NCI-H2081 treated with DMSO at 0.1 percent for 48 hours (cell line): Measurements from ENCODE around the gene UGGT2.
"Not testable (repeated sequence)": the region's sequence is repeated elsewhere in the genome, so short reads cannot be mapped to it uniquely, and the experiment has no call there.

ENCODE experiments used
- DNase-seq: peaks from one replicate; lab custom pipeline; 2025; lab: John Stamatoyannopoulos, UW

Gene UGGT2

DNA sequence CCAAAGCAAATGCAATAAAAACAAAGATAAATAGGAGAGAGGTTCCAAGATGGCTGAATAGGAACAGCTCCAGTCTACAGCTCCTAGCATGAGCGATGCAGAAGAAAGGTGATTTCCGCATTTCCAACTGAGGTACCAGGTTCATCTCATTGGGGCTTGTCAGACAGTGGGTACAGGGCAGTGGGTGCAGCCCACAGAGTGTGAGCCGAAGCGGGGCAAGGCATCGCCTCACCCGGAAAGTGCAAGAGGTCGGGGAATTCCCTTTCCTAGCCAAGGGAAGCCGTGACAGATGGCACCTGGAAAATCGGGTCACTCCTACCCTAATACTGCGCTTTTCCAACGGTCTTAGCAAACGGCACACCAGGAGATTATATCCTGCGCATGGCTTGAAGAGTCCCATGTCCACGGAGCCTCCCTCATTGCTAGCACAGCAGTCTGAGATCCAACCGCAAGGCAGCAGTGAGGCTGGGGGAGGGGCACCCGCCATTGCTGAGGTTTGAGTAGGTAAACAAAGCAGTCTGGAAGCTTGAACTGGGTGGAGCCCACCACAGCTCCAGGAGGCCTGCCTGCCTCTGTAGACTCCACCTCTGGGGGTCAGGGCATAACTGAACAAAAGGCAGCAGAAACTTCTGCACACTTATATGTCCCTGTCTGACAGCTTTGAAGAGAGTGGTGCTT lies 6.6 kb downstream of the UGGT2 start:
- not testable (repeated sequence) for DNase-seq

DNA sequence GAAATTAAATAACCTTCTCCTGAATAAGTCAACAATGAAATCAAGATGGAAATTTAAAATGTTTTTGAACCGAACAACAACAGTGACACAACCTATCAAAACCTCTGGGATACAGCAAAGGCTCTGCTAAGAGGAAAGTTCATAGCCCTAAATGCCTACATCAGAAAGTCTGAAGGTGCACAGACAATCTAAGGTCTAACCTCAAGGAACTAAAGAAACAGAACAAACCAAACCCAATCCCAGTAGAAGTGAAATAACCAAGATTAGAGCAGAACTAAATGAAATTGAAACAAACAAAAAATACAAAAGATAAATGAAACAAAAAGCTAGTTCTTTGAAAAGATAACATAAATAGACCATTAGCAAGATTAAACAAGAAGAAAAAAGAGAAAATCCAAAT lies 9.0 kb downstream of the UGGT2 start:
- DNase-seq, result no peak

DNA sequence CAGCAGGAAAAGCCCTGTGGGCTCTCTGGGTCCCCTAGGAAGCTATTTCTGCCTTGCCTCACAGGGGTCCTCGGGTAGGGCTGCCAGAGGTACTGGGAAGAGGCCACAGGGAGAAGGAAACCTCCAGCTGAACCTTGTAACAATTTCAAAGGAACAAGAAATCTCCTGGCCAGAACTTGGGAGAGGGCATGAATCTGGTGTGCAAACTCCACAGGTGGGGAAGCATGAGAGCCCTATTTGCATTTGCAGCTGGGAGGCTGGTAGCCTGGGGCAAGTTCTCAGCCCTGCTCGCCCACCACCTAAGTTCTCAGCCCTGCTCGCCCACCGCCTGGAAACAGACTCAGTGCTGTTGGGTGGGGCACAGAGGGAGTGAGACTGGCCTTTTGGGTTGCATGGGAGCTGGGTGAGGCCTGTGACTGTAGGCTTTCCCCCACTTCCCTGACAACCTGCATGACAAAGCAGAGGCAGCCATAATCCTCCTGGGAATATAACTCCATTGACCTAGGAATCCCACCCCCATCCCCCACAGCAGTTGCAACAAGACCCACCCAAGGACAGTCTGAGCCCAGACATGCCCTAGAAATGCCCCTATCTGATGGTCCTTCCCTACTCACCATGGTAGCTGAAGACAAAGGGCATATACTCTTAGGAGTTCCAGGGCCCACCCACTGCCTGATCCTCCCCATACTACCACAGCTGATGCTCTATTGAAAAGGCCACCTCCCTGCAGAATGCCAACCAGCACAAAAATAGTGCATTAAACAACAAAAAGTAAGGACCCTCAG lies 11.7 kb downstream of the UGGT2 start:
- no peak for DNase-seq

- DNase-seq, result no peak
Measured at GRCh38 chr13:96036515-96036914, 16.7 kb downstream of the UGGT2 start.

DNA sequence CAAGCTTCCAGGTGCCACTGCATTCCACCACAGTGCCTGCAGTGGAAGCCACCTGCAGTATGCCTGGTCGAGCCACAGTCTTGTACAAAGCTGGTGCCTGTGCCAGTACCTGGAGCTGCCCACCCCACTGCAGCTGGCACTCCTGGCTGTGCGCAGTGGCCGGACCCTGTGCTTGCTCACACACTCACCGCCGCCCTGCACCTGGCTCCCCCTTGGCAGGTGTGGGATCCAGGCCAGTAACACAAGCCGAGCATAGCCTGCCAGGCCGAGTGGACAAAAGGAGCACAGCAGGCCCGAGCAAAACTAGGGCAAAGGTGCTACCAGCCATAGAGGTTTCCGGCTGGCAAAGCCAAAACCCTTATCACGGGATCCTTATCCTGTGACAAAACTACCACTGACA lies 18.5 kb downstream of the UGGT2 start:
- no peak for DNase-seq

- DNase-seq, result no peak
Measured at GRCh38 chr13:96033220-96034015, 19.8 kb downstream of the UGGT2 start.

- no peak for DNase-seq
Measured at GRCh38 chr13:96032717-96033116, 20.5 kb downstream of the UGGT2 start.

GRCh38 chr13:96029002-96029401 lies 24.2 kb downstream of the UGGT2 start:
- no peak for DNase-seq

DNA sequence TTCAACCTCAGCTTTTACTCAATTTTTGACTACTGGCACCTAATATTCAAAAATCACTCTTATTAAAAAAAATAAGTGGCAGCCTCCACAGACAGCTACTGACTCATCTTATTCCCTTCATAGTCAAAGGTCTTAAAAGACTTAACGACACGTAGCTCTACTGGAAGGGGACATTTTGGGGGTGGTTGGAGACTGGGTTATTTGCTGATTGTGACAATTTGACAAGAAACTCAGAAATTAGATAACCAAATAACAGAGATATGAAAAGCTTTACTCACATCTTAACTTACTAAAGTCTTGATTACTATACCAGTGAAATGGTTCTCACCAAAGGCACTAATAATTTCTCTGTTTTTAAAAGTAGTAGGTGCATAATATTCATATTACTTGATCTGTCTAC lies 25.7 kb downstream of the UGGT2 start:
- no peak for DNase-seq

GRCh38 chr13:96025283-96025682 lies 27.9 kb downstream of the UGGT2 start:
- DNase-seq, result no peak

GRCh38 chr13:96020931-96021330 lies 32.3 kb downstream of the UGGT2 start:
- no peak for DNase-seq

DNA sequence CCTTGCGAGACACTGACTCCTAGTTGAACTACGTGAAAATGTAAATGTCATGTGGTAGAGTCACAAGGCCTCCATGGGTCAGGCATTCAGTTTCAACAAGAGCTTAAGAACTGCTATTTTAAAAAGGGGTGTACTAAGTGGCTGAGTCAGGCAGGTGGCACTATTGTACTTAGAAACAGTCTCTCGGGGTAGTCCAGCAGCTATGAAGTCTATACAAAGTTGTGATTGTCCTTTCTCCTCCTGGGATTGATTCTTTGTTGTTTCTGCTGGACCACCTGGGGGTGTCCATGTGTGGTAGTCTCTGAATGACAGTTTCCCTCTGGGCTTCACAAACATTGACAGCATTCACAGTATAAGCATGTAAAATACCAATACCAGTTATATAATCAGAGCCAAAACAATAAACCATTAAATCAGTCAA lies 33.0 kb downstream of the UGGT2 start:
- peak; percentile 55 for DNase-seq

GRCh38 chr13:96018135-96018534 lies 35.1 kb downstream of the UGGT2 start:
- DNase-seq, result no peak

DNA sequence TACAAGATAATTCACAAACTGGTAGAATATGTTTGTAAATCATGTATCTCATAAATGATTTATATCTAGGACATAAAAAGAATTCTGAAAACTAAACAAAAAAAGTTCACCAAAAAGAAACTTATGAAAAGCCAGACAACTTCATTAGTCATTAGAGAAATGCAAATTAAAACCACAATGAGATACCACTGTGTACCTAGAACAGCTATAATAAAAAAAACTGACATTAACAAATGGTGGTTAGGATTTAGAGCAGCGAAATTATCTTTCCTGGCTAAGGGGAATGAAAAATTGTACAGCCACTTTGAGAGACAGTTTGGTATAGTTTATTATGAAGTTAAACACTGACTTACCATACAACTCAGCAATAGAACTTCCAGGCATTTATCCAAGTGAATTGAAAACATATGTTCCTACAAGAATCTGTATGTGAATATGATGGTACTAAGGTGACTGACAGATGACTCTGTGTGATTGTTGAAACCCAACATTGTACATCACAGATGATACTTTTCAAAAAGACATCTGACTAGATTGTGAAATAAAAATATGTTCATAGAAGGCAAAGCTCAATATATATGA lies 41.8 kb downstream of the UGGT2 start:
- no peak for DNase-seq

DNA sequence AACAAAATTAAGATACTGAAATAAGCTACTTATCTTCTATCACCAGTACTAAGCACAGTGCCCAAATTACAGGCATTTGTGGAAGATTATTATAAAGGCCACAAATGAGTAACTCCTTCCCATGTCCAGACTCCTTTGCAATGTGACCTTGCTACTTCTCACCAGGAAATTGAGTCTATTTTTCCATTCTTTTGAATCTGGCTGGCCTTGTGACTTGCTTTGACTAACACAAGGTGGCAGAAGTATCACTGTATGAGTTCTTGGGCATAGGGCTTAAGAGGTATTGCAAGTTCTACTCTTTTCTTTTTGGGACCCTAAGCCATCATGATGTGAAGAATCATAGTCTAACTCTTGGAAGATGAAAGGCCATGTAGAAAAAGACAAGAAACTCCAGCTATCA lies 49.9 kb downstream of the UGGT2 start:
- DNase-seq, result no peak

DNA sequence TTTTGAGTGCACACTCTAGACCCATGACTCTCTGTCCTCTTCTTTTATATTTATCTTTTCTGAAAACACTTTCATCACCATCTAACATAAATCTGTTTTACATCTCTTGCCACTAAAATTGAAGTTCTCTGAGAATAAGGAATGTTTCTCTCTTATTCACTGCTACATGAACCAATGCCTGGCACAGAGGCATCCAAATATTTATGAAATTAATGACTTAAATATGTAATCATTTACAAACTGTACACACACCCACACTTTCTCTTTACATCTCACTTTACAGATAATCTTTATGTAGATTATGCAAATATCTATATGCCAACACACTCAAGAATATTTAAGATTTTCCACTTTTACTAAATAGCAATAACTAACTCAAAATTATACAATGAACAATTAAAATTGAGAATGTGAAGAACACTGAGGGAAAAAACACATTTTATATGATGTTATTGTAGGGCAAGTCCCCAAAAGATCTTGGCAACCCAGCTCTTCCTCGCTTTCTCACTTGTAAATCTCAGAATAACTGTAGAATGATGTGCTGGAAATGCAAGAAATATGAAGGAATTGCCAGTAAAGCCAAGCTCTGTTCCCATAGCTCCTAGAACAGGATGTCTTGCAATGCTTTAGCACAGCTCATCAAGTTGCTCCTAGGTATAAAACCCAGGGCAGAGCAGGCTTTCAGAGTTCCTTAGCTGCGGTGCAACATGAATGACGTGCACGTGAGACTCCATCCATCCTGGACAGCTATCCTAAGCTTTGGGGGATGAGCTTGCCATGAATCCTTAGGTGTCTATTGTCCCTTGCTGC lies 50.7 kb downstream of the UGGT2 start:
- DNase-seq, result no peak

- no peak for DNase-seq
Measured at GRCh38 chr13:96000069-96000468, 53.1 kb downstream of the UGGT2 start.

GRCh38 chr13:95987841-95988240 lies 65.4 kb downstream of the UGGT2 start:
- DNase-seq, result no peak

- DNase-seq, result no peak
Measured at GRCh38 chr13:95982144-95982543, 71.1 kb downstream of the UGGT2 start.

GRCh38 chr13:95972651-95973050 lies 80.5 kb downstream of the UGGT2 start:
- not testable (repeated sequence) for DNase-seq

DNA sequence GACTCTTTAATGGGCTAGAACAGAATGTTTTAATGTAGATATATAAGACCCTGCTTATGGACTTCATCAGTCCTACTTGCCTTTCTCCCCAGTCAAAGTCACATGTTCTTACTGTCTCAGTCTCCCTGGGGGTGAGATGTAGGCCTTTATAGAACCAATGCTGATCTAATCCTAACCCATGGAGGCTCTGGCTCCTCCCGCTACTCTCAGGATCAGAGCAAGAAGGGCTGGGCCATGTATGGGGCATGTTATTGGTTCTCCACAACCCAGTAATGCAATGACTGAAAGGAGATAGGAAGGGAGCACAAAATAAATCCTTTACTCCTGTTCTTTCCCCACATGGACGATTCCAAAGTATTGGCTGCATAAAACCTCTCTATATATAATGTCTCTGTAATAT lies 82.3 kb downstream of the UGGT2 start:
- no peak for DNase-seq

GRCh38 chr13:95968906-95969305 lies 84.3 kb downstream of the UGGT2 start:
- DNase-seq, result no peak
